K562 (cell line): ENCODE results near the gene MRPL48. TPM values are rescaled to one million over a fixed set of nuclear protein-coding genes. Genes with fewer than 3 reads are reported as not detected.

ENCODE experiments used
- ATAC-seq: fragments of 200-7000 bp; cut with Tn5 transposase; 3 replicates; pipeline ENCODE4 v1.9.1; 2020; ENCODE audit warnings: moderate library complexity
- BruUV-seq: library from RNA; stranded (reverse); fragments of 400-500 nt; replicated peaks from 2 replicates; lab custom pipeline; 2021; lab: Mats Ljungman, UMichigan
- CTCF ChIA-PET: fragments of 300-600 bp; formaldehyde crosslinking; extraction: SDS; loops from one replicate; lab custom pipeline; 2021; ENCODE audit warnings: low intra/inter-chr PET ratio; lab: Yijun Ruan, JAX
- POLR2A ChIA-PET: fragments of 300-600, 350-650 bp; sonication (Branson Sonifier 250); formaldehyde crosslinking; extraction: SDS; loops from one replicate; lab custom pipeline; 2021; ENCODE audit warnings: antibody characterized with exemption, inconsistent platforms; lab: Yijun Ruan, JAX
- DNase-seq, 4 experiments: peaks; one replicate each; pipeline versions ENCODE4 v3.0.0 to v3.0.0-alpha.2; 2011 to 2018; ENCODE audit warnings: low spot score in 3 of 4, mixed read lengths in 3 of 4; ENCODE audit errors: extremely low read depth in 1 of 4
- FAIRE-seq: peaks from 2 replicates; lab custom pipeline; 2011; peaks lifted over from hg19 to GRCh38; lab: Jason Lieb, UNC
- H2AFZ ChIP-seq: 2 replicates; pipeline ENCODE4 v1.6.0; 2011; ENCODE audit warnings: low read depth, low read length, control low read depth, inconsistent platforms
- H3K27ac ChIP-seq: fragments of 200-600 bp; 3 replicates; pipeline ENCODE4 v1.8.0; 2011; ENCODE audit warnings: low read depth, mild to moderate bottlenecking, control low read depth, inconsistent platforms, low read length, moderate library complexity, mixed read lengths; ENCODE audit errors: extremely low read depth
- H3K27me3 ChIP-seq, 2 experiments: fragments of 300-600 bp in 1 of 2; 2 replicates in 1 of 2; 3 replicates in 1 of 2; pipeline versions ENCODE4 v1.6.0 to v1.8.0; 2011; ENCODE audit warnings: inconsistent platforms in 2 of 2, low read length in 2 of 2, mild to moderate bottlenecking in 1 of 2, mixed read lengths in 1 of 2, moderate library complexity in 1 of 2; ENCODE audit not compliant: control insufficient read depth in 2 of 2, insufficient read depth in 2 of 2
- H3K36me3 ChIP-seq: fragments of 300-600 bp; 3 replicates; pipeline ENCODE4 v1.8.0; 2011; ENCODE audit warnings: mild to moderate bottlenecking, low read length, inconsistent platforms; ENCODE audit not compliant: control insufficient read depth, insufficient read depth
- H3K4me1 ChIP-seq, 2 experiments: fragments of 200-600 bp in 1 of 2; replicated peaks in 1 of 2; 2 replicates in 1 of 2; 3 replicates in 1 of 2; pipeline versions ENCODE4 v1.5.1 to v1.8.0; 2011; ENCODE audit warnings: inconsistent platforms in 2 of 2, low read length in 2 of 2, mild to moderate bottlenecking in 1 of 2, mixed read lengths in 1 of 2, moderate library complexity in 1 of 2; ENCODE audit not compliant: control insufficient read depth in 2 of 2, insufficient read depth in 2 of 2
- H3K4me2 ChIP-seq: 2 replicates; pipeline ENCODE4 v1.6.1; 2011; ENCODE audit warnings: low read length, control low read depth, inconsistent platforms, mixed read lengths; ENCODE audit not compliant: insufficient read depth
- H3K4me3 ChIP-seq: fragments of 200-600 bp; sonication (generic), shearing (Covaris generic); 2 replicates; pipeline ENCODE4 v1.5.1; 2016; ENCODE audit warnings: control low read depth, inconsistent platforms
- H3K79me2 ChIP-seq: fragments of 200-600 bp; 3 replicates; pipeline ENCODE4 v1.8.0; 2011; ENCODE audit warnings: low read length, inconsistent platforms; ENCODE audit not compliant: control insufficient read depth, insufficient read depth
- H3K9ac ChIP-seq, 2 experiments: 2 replicates each; pipeline versions ENCODE4 v1.6.0 to v1.6.1; 2011; ENCODE audit warnings: low read depth in 2 of 2, low read length in 2 of 2, control low read depth in 1 of 2, inconsistent platforms in 1 of 2, mild to moderate bottlenecking in 1 of 2, mixed read lengths in 1 of 2; ENCODE audit not compliant: insufficient read depth in 1 of 2
- H3K9me1 ChIP-seq: one replicate; pipeline ENCODE4 v1.6.0; 2011; ENCODE audit warnings: inconsistent platforms, mild to moderate bottlenecking, low read length, moderate library complexity; ENCODE audit not compliant: control insufficient read depth, insufficient read depth
- H3K9me3 ChIP-seq: replicated peaks from 2 replicates; pipeline ENCODE4 v1.5.1; 2011; ENCODE audit warnings: low read depth, low read length, inconsistent platforms; ENCODE audit not compliant: control insufficient read depth, insufficient read depth
- H4K20me1 ChIP-seq: replicated peaks from 2 replicates; pipeline ENCODE4 v1.6.1; 2011; ENCODE audit warnings: low read length, inconsistent platforms, mixed read lengths; ENCODE audit not compliant: control insufficient read depth, insufficient read depth
- CBX8 ChIP-seq: fragments of 200-600 bp; sonication (generic); IDR thresholded peaks from 2 replicates; pipeline ENCODE4 v1.6.1; 2012; ENCODE audit warnings: borderline replicate concordance, mixed run types, low read depth, mild to moderate bottlenecking, moderate library complexity, mixed read lengths, low read length, control low read depth, inconsistent platforms; ENCODE audit not compliant: poor library complexity, severe bottlenecking; ENCODE audit errors: extremely low read depth
- CREBBP ChIP-seq: IDR thresholded peaks from one replicate; pipeline ENCODE4 v1.6.1; 2012; ENCODE audit warnings: low read depth, mild to moderate bottlenecking, control low read depth, inconsistent platforms, low read length
- ETV6 ChIP-seq, 3 experiments: fragments of 150-350 bp in 1 of 3; sonication (generic) in 1 of 3; formaldehyde crosslinking in 1 of 3; IDR thresholded peaks; 2 replicates each; pipeline versions ENCODE4 v1.6.1 to v1.8.0; 2014 to 2022; ENCODE audit warnings: borderline replicate concordance in 2 of 3, low read depth in 2 of 3, antibody characterized with exemption in 1 of 3, low read length in 1 of 3, mild to moderate bottlenecking in 1 of 3, missing genetic modification reagents in 1 of 3
- GABPA ChIP-seq: fragments of 200-800 bp; sonication (Bioruptor generic); conservative IDR thresholded peaks from 2 replicates; pipeline ENCODE4 v1.6.1; 2016; ENCODE audit warnings: low read depth, missing genetic modification characterization, missing compliant biosample characterization
- HNRNPUL1 ChIP-seq: fragments of 200-400 bp; formaldehyde crosslinking; IDR thresholded peaks from 2 replicates; pipeline ENCODE4 v1.6.1; 2017; ENCODE audit warnings: low read length
- KDM4B ChIP-seq, 2 experiments: fragments of 450-650 bp in 1 of 2; sonication (generic) in 1 of 2; IDR thresholded peaks; 2 replicates each; pipeline ENCODE4 v1.6.1; 2016 to 2017; ENCODE audit warnings: borderline replicate concordance in 2 of 2, antibody characterized with exemption in 1 of 2, low read depth in 1 of 2, mild to moderate bottlenecking in 1 of 2
- NRF1 ChIP-seq, 2 experiments: fragments of 450-650 bp; IDR thresholded peaks in 1 of 2; conservative IDR thresholded peaks in 1 of 2; 2 replicates each; pipeline ENCODE4 v1.6.1; 2014; ENCODE audit warnings: mild to moderate bottlenecking in 2 of 2
- POLR2G ChIP-seq: fragments of 200-400 bp; formaldehyde crosslinking; IDR thresholded peaks from 2 replicates; pipeline ENCODE4 v1.6.1; 2017; ENCODE audit warnings: low read depth, mild to moderate bottlenecking, antibody characterized with exemption, low read length, moderate library complexity
- ZNF324 ChIP-seq: fragments of 250-450 bp; sonication (Bioruptor Pico); IDR thresholded peaks from 2 replicates; pipeline ENCODE4 v1.4.0; 2020; ENCODE audit warnings: mild to moderate bottlenecking
- ZNF589 ChIP-seq: fragments of 200-800 bp; sonication (Bioruptor generic); IDR thresholded peaks from 2 replicates; pipeline ENCODE4 v1.6.1; 2016; ENCODE audit warnings: low read depth, missing genetic modification characterization, missing compliant biosample characterization
- ZNF77 ChIP-seq: fragments of 250-450 bp; sonication (Bioruptor Pico); IDR thresholded peaks from 2 replicates; pipeline ENCODE4 v1.5.0; 2020
- WGBS: fragments of 100-300 bp; shearing (Covaris generic); methylation state at CpG from one replicate; pipeline ENCODE4 v1.1.6; 2016; ENCODE audit warnings: low coverage, mixed read lengths; ENCODE audit not compliant: insufficient coverage; ENCODE audit errors: missing lambda C conversion rate; 5-methylcytosine and 5-hydroxymethylcytosine counted together
- in situ Hi-C: fragments of 300-500 bp; cut with MboI; formaldehyde crosslinking; loops from 4 replicates; pipeline ENCODE4 v1.15.0; 2018; ENCODE audit warnings: inconsistent platforms, mixed read lengths
- intact Hi-C: fragments of 100-400 bp; cut with micrococcal nuclease; formaldehyde crosslinking; loops from 2 replicates; pipeline ENCODE4 v1.14.2; 2022
- polyA plus RNA-seq, 8 experiments: library from polyadenylated mRNA; depleted of rRNA in 4 of 8; stranded (reverse) in 5 of 8; unstranded in 3 of 8; fragments of >200 nt; fragmentation: Nextera tagmentation in 2 of 8; fragmentation: Illumina TruSeq in 1 of 8; extraction: Ambion mirVana in 2 of 8; extraction: Trizol in 1 of 8; gene quantifications; 2 replicates each; pipeline versions ENCODE4 v1.2.1 to v1.2.3, GENCODE V29; 2011 to 2014; ENCODE audit warnings: inconsistent platforms in 1 of 8, missing spikeins in 1 of 8
- total RNA-seq, 7 experiments: library from RNA; depleted of rRNA in 6 of 7; stranded (reverse); fragments of >200 nt in 6 of 7; fragmentation: Illumina TruSeq in 2 of 7; extraction: Trizol in 2 of 7; gene quantifications; 2 replicates each; pipeline versions ENCODE4 v1.2.1 to v1.2.3, GENCODE V29; 2011 to 2021; ENCODE audit warnings: low replicate concordance in 1 of 7
- TF ChIP-seq, protein P1 (sequence below): fragments of 250-450 bp; sonication (Bioruptor Pico); IDR thresholded peaks from 2 replicates; pipeline ENCODE4 v1.5.0; 2020; ENCODE audit warnings: mild to moderate bottlenecking, borderline replicate concordance

MRPL48 gene
- total and polyA plus RNA-seq, 9 of the 15 experiments (the other 6 are each of a cell fraction or from before 2014, with no cell fraction given), result 66.0 to 237 (median 104) TPM

DNA sequence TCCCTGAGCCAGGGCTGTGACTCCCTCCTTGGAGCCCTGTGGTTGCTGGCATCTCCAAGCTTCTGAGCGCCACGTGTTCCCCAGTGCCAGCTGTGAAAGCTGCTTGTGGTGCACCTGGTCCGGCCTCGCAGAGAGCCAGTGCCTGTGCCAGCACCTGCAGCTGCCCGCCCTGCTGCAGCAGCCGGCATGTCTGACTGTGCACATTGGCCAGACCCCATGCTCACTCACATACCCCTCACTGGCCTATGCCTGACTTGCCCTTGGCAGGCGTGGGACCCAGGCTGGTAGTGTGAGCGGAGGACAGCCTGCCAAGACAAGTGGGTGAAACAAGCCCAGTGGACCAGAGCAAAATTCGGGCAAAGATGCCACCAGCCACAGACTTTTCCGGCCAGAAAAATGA is 9.8 kb downstream of the MRPL48 start:
- Histone ChIP-seq H3K4me1 (peaks cover 1 to 11% of the 10 kb centered on the region in 2 experiments; a peak in 4 of 5 replicates), H3K4me2 (no peak overlapping the region), H3K9me1 (no peaks in the 10 kb centered on the region), H4K20me1 (peaks cover 3% of the 10 kb centered on the region), H2AFZ (no peak overlapping the region), H3K79me2 (peaks cover 20% of the 10 kb centered on the region), H3K27ac (no peak overlapping the region), H3K4me3 (no peak overlapping the region), H3K9me3 (no peaks in the 10 kb centered on the region), H3K27me3 (no peaks in the 10 kb centered on the region), H3K9ac (peak overlapping the region in 1 of 2 experiments; percentile 76; a peak in 2 of 4 replicates), H3K36me3 (peaks cover 23% of the 10 kb centered on the region; the same call in 2 of the 3 replicates)
- DNase-seq (no peak), ATAC-seq (no peak), FAIRE-seq (no peak)
- POLR2A ChIA-PET, result interaction anchor here (0.7 to 1.5 kb wide), 5 partner anchors 8 to 20 kb away, joined by 3 to 13 read pairs (median 3); partner anchors contain the start of gene MRPL48
- no peak for TF ChIP-seq ZNF324 (CRISPR knock-in tag)
- peak; percentile 25; the same call in 1 of the 2 replicates for TF ChIP-seq POLR2G
- in situ Hi-C loops, result no loop called here
- BruUV-seq, result no TSS peak
- 87% methylated on average over 8 of the region's 10 CpGs for WGBS
- CTCF ChIA-PET, result no interaction called here
- intact Hi-C loops, result no loop called here

DNA sequence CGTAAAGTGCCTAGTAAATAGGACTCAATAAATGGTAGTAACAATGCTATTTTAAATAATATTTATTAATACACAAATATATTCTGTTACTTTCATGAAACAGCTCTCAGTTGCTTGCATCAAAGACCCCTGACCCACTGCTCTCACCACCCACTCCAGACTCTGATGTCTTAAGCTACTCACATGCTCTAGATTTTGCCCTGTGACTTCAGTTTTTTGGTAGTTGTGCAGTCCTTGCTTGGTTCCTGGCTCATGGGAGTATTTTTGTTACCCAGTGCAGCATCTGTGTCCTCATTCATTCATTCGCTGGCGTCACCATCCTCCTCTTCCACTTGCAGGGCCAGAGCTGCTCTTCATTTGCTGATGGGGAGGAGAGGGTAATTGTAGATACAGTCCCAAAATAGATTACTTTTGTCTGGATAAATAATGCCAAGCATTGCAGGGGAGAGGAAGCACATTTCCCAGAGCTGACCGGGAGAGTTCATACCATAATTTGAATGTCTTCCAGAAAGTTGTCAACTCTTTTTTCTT is 12.7 kb downstream of the MRPL48 start:
- Histone ChIP-seq H3K36me3 (peaks cover 22% of the 10 kb centered on the region; the same call in 1 of the 3 replicates), H3K4me1 (peaks cover 0 to 11% of the 10 kb centered on the region in 2 experiments; a peak in 3 of 5 replicates), H3K27me3 (no peaks in the 10 kb centered on the region), H3K9ac (no peak overlapping the region), H3K27ac (no peak overlapping the region), H3K79me2 (peaks cover 18% of the 10 kb centered on the region; the same call in 1 of the 3 replicates), H3K9me1 (no peaks in the 10 kb centered on the region), H4K20me1 (peaks cover 3% of the 10 kb centered on the region), H3K4me2 (no peak overlapping the region), H2AFZ (no peak overlapping the region), H3K4me3 (no peak overlapping the region), H3K9me3 (no peaks in the 10 kb centered on the region)
- WGBS, result 78% methylated on average over 4 of the region's 4 CpGs
- DNase-seq, result no peak
- no TSS peak for BruUV-seq
- peak; percentile 32 for FAIRE-seq
- intact Hi-C loops, result no loop called here
- ChIA-PET POLR2A (interaction anchor here (0.6 to 3.6 kb wide), 4 partner anchors 12 to 1208 kb away, joined by 3 to 22 read pairs (median 4); partner anchors contain the start of gene MRPL48), CTCF (no interaction called here)
- ATAC-seq, result no peak
- in situ Hi-C loops, result no loop called here
- TF ChIP-seq CBX8 (no peak), CREBBP (no peak), ZNF77 (CRISPR knock-in tag) (no peak), ZNF589 (no peak), ETV6 (IDR thresholded peaks at IDR 0.05; ENCODE audit: borderline replicate concordance in 1 of 2, low read depth in 2 of 2, low read length in 1 of 2) (no peak), ETV6 (CRISPR knock-in tag; IDR thresholded peaks at IDR 0.05; ENCODE audit: borderline replicate concordance) (no peak), HNRNPUL1 (no peak), GABPA (no peak), NRF1 (conservative IDR thresholded peaks at IDR 0.05 in 1 of 2, IDR thresholded peaks at IDR 0.05 in 1 of 2) (no peak), KDM4B (IDR thresholded peaks at IDR 0.05; ENCODE audit: borderline replicate concordance in 2 of 2, low read depth in 1 of 2) (no peak)
- TF ChIP-seq, protein P1, sequence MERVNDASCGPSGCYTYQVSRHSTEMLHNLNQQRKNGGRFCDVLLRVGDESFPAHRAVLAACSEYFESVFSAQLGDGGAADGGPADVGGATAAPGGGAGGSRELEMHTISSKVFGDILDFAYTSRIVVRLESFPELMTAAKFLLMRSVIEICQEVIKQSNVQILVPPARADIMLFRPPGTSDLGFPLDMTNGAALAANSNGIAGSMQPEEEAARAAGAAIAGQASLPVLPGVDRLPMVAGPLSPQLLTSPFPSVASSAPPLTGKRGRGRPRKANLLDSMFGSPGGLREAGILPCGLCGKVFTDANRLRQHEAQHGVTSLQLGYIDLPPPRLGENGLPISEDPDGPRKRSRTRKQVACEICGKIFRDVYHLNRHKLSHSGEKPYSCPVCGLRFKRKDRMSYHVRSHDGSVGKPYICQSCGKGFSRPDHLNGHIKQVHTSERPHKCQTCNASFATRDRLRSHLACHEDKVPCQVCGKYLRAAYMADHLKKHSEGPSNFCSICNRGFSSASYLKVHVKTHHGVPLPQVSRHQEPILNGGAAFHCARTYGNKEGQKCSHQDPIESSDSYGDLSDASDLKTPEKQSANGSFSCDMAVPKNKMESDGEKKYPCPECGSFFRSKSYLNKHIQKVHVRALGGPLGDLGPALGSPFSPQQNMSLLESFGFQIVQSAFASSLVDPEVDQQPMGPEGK (CRISPR knock-in tag), result no peak
